Psoas muscle (tissue), 8 donors: Measurements from ENCODE around the gene MSTO1. TPM values are rescaled to one million over a fixed set of nuclear protein-coding genes. Genes with fewer than 3 reads are reported as not detected.
A peak's percentile ranks its signal among the peaks of the same experiment; 100 is the strongest.
"Not testable (repeated sequence)": the region's sequence is repeated elsewhere in the genome, so short reads cannot be mapped to it uniquely, and the experiment has no call there.

Experiments
- ATAC-seq, 4 donors: fragments of 200-7000 bp; cut with Tn5 transposase; one replicate each; pipeline ENCODE4 v1.9.1; 2020; ENCODE audit warnings: moderate library complexity in 3 of 4, mild to moderate bottlenecking in 2 of 4
- DNase-seq, 2 donors: peaks; one replicate each; pipeline ENCODE4 v3.0.0-alpha.2; 2020
- H3K27ac ChIP-seq: fragments of 200-600 bp; one replicate; pipeline ENCODE4 v1.8.0; 2022
- H3K27me3 ChIP-seq, 3 donors: fragments of 200-600 bp in 1 of 3; one replicate each; pipeline versions ENCODE4 v1.6.1 to v1.8.0; 2013 to 2022; ENCODE audit warnings: low read length in 2 of 3, mild to moderate bottlenecking in 2 of 3, moderate library complexity in 1 of 3; ENCODE audit not compliant: insufficient read depth in 3 of 3
- H3K36me3 ChIP-seq, 2 donors: fragments of 200-600 bp in 1 of 2; one replicate each; pipeline versions ENCODE4 v1.6.1 to v1.8.0; 2013 to 2022; ENCODE audit warnings: low read depth in 1 of 2, mild to moderate bottlenecking in 1 of 2, moderate library complexity in 1 of 2; ENCODE audit not compliant: insufficient read depth in 1 of 2
- H3K4me1 ChIP-seq: fragments of 200-600 bp; one replicate; pipeline ENCODE4 v1.8.0; 2022
- H3K4me3 ChIP-seq: fragments of 200-600 bp; one replicate; pipeline ENCODE4 v1.8.0; 2022; ENCODE audit warnings: mild to moderate bottlenecking
- H3K9me3 ChIP-seq: fragments of 200-600 bp; one replicate; pipeline ENCODE4 v1.8.0; 2022
- WGBS, 3 donors: extraction: QIAGEN DNeasy Blood & Tissue Kit; methylation state at CpG; one replicate each; pipeline versions ENCODE4 v1.1.6 to v1.1.7; 2013; 5-methylcytosine and 5-hydroxymethylcytosine counted together
- intact Hi-C, 2 donors: fragments of 100-400 bp; cut with DNase I; formaldehyde crosslinking; loops; one replicate each; pipeline versions ENCODE4 v1.11.0 to v1.14.2; 2022
- polyA plus RNA-seq, 3 donors: library from polyadenylated mRNA; stranded (reverse); fragments of 200-250 nt; gene quantifications; one replicate each; pipeline ENCODE4 v1.2.3, GENCODE V29; 2013
- total RNA-seq, 4 donors: library from RNA; stranded (reverse); fragmentation: NEBNext Ultra II Directional in 2 of 4; extraction: Animal tissue kit (Norgen Biotek cat#: 25700) in 2 of 4; gene quantifications; one replicate each; pipeline versions ENCODE4 v1.2.1 to v1.2.4, GENCODE V29; 2021 to 2023
- TF ChIP-seq, protein P1 (sequence below): fragments of 200-600 bp; IDR thresholded peaks from one replicate; pipeline ENCODE4 v1.8.0; 2022; ENCODE audit warnings: antibody characterized with exemption
- donor health status: healthy with polysubstance abuse.
- donor health status: DM: no; HTN: no; CAD: no; lungs with moderate emphysema.
- donor health status: Bipolar disorder and iron deficiency.
- donor health status: healthy.
- donor health status: DM: yes; HTN: yes; CAD: no.
- donor health status: DM: no; HTN: no; CAD: no.
- donor health status: DM: no; HTN: no; CAD: no.
- donor health status: DM: yes; HTN: yes; CAD: no.

MSTO1 gene
- total and polyA plus RNA-seq, 7 donors: 4.5 to 15.3 (median 9.5) TPM

DNA sequence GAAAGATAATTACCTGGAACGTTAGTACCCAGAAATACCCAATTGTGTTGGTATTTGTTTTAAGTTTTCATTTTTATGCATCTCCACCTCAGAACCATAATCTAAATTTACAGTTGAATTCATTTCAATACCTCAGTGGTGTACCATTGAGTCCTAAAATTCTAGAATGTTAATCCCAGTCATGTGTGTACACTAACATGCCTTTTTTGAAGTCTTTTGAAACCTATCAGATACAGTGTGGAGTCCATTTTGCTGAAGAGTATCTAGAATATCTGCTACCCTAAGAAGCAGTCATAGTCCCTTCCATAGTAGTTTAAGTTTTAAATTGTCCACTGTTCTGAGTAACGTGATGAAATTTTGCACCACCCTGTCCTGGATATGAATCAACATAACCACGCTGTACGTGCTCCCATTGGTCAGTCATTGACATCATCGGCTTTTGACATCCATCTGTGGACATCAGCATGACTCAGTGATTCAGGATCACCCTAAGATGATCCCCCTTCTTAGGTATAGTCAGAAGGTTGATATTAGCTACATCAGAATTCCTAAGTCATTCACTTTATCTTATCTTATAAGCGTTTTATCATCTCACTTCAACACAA is 39.9 kb upstream of the MSTO1 start:
- Histone ChIP-seq H3K4me3 (no peak overlapping the region), H3K27ac (no peak overlapping the region), H3K36me3 (peaks cover 0 to 14% of the 10 kb centered on the region in 2 donors), H3K4me1 (peaks cover 5% of the 10 kb centered on the region), H3K9me3 (no peaks in the 10 kb centered on the region), H3K27me3 (no peaks in the 10 kb centered on the region)
- peak; percentile 40 to 74 (median 65) for ATAC-seq
- TF ChIP-seq, protein P1, sequence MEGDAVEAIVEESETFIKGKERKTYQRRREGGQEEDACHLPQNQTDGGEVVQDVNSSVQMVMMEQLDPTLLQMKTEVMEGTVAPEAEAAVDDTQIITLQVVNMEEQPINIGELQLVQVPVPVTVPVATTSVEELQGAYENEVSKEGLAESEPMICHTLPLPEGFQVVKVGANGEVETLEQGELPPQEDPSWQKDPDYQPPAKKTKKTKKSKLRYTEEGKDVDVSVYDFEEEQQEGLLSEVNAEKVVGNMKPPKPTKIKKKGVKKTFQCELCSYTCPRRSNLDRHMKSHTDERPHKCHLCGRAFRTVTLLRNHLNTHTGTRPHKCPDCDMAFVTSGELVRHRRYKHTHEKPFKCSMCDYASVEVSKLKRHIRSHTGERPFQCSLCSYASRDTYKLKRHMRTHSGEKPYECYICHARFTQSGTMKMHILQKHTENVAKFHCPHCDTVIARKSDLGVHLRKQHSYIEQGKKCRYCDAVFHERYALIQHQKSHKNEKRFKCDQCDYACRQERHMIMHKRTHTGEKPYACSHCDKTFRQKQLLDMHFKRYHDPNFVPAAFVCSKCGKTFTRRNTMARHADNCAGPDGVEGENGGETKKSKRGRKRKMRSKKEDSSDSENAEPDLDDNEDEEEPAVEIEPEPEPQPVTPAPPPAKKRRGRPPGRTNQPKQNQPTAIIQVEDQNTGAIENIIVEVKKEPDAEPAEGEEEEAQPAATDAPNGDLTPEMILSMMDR: no peak
- intact Hi-C loops: no loop called here
- WGBS, 3 donors: 84 to 91% (median 90%) methylated on average over 6 of the region's 6 CpGs
- no peak for DNase-seq

DNA sequence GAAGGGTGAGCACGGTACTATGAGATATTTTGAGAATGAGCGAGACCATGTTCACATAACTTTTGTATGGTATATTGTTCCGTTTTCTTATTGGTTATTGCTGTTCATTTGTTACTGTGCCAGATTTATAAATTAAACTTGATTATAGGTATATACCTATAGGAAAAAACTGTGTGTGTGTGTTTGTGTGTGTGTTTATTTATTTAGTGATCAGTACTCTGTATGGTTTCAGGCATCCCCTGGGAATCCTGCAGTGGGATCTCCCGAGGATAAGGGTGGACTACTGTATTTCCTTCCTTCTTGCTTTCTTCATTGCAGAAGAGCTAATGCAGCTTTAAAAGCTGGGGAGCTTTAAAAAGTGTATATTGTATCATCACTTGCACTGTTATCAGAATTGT is 39.4 kb upstream of the MSTO1 start:
- Histone ChIP-seq H3K27ac (no peak overlapping the region), H3K9me3 (no peaks in the 10 kb centered on the region), H3K4me1 (peaks cover under 1% of the 10 kb centered on the region), H3K4me3 (no peak overlapping the region), H3K27me3 (no peaks in the 10 kb centered on the region), H3K36me3 (peaks cover 0 to 14% of the 10 kb centered on the region in 2 donors)
- intact Hi-C loops: no loop called here
- no peak for DNase-seq
- ATAC-seq: no peak
- TF ChIP-seq, protein P1: no peak
- WGBS, 3 donors: 84 to 89% (median 85%) methylated on average over 4 of the region's 4 CpGs

DNA sequence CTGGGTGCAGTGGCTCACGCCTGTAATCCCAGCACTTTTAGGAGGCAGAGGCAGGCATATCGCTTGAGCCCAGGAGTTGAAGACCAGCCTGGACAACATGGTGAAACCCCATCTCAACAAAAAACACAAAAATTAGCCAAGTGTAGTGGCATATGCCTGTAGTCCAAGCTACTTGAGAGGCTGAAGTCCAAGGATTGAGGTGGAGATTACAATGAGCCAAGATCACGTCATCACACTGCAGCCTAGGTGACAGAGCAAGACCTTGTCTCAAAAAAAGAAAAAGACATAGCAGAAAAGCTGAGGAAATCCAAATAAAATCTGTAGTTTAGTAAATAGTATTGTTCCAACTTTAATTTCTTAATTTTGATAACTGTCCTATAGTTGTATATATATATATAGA is 35.9 kb upstream of the MSTO1 start:
- ATAC-seq (no peak), DNase-seq (no peak)
- TF ChIP-seq, protein P1: no peak
- WGBS, 3 donors: 90 to 95% (median 94%) methylated on average over 3 of the region's 3 CpGs
- intact Hi-C loops: no loop called here
- Histone ChIP-seq H3K4me1 (no peaks in the 10 kb centered on the region), H3K36me3 (peaks cover 0 to 9% of the 10 kb centered on the region in 2 donors), H3K27ac (no peak overlapping the region), H3K4me3 (no peak overlapping the region), H3K27me3 (no peaks in the 10 kb centered on the region), H3K9me3 (no peaks in the 10 kb centered on the region)

DNA sequence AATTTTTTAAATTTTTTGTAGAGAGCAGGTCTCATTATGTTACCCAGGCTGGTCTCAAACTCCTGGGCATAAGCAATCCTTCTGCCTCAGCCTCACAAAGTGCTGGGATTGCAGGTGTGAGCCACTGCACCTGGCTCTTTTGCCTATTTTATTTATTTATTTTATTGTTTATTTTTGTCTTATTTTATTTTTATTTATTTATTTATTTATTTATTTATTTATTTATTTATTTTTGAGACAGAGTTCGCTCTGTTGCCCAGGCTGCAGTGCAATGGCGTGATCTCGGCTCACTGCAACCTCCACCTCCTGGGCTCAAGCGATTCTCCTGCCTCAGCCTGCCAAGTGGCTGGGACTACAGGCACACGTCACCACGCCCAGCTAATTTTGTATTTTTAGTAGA is 34.4 kb upstream of the MSTO1 start:
- intact Hi-C loops, H3K4me3 ChIP-seq, H3K27me3 ChIP-seq, DNase-seq, H3K4me1 ChIP-seq, H3K27ac ChIP-seq, H3K36me3 ChIP-seq, ATAC-seq, H3K9me3 ChIP-seq: not testable (repeated sequence)
- WGBS, 3 donors: 96 to 98% (median 98%) methylated on average over 6 of the region's 6 CpGs

GRCh38 chr1:155583846-155584245 is 26.2 kb upstream of the MSTO1 start:
- H3K9me3 ChIP-seq, ATAC-seq, intact Hi-C loops, H3K4me3 ChIP-seq, H3K27me3 ChIP-seq, H3K27ac ChIP-seq, DNase-seq, H3K36me3 ChIP-seq, H3K4me1 ChIP-seq: not testable (repeated sequence)
- 94 to 97% (median 96%) methylated on average over 5 to 6 of the region's 6 CpGs for WGBS, 3 donors

GRCh38 chr1:155589282-155589681 is 20.7 kb upstream of the MSTO1 start:
- ATAC-seq, H3K27ac ChIP-seq, H3K4me1 ChIP-seq, DNase-seq, H3K4me3 ChIP-seq, H3K9me3 ChIP-seq, intact Hi-C loops, H3K36me3 ChIP-seq, H3K27me3 ChIP-seq: not testable (repeated sequence)
- 89 to 100% (median 100%) methylated on average over 1 to 3 of the region's 3 CpGs for WGBS, 3 donors

DNA sequence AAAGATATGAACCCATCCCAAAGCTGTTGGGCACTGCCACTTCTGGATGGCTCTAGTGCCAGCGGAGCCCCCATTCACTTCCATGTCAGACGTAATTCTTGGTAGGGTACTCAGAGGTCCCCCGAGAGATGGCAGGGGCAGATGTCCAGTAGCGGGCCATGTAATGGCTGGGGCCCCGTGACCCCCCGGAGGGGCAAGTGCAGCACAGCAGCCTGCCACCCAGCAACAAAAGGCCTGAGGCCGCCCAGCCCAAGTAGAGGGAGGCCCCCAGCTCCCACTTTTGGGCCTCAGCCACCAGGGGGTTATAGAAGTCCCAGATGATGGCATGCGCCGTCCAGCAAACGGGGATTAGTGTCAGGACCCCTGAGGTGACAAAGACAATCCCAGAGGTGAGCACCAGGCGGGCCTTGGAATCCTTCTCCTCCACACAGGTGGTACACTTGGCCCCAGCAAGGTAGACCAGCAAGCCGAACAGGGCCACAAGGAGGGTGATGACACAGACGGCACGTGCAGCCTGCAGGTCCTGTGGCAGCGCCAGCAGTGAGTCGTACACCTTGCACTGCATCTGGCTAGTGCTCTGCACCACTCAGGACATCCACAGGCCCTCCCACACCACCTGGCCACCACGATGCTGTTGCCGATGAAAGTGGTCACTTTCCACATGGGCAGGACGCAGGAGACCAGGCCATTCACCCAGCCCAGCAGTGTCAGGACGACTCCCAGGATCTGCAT is 19.3 kb upstream of the MSTO1 start:
- DNase-seq, H3K36me3 ChIP-seq, H3K9me3 ChIP-seq, H3K27ac ChIP-seq, H3K4me3 ChIP-seq, H3K27me3 ChIP-seq, H3K4me1 ChIP-seq: not testable (repeated sequence)
- intact Hi-C loops: loop anchor here (5.0 to 10.0 kb wide), 2 partner anchors 266 to 338 kb away; partner anchors contain the start of gene RUSC1 (in 1 of the 2)
- WGBS, 3 donors: 87 to 90% (median 89%) methylated on average over 19 to 20 of the region's 20 CpGs
- ATAC-seq: peak in 2 of 4 donors; percentile 26 to 36
